Measurements from ENCODE around the gene CLPX.
A peak's percentile ranks its signal among the peaks of the same experiment; 100 is the strongest.

CLPX gene

GRCh38 chr15:65198571-65198970, 13.4 kb upstream of the CLPX start:
- H3K4me2 ChIP-seq (ENCODE audit: low read length, poor library complexity, severe bottlenecking), result no peak overlapping the region
- H4K91ac ChIP-seq (ENCODE audit: low read length), result no peak overlapping the region
- no peak overlapping the region for H2BK15ac ChIP-seq (ENCODE audit: low read depth, poor library complexity, severe bottlenecking)
- peaks cover 0 to 8% of the 10 kb centered on the region in 2 experiments for H3K27me3 ChIP-seq (ENCODE audit: control insufficient read depth in 1 of 2, insufficient read depth in 1 of 2, low read length in 2 of 2)
- H3K79me1 ChIP-seq (replicated peaks; ENCODE audit: low read length, poor library complexity, severe bottlenecking), result no peaks in the 10 kb centered on the region
- no peak overlapping the region for H2AFZ ChIP-seq (ENCODE audit: low read depth, low read length)
- H3K4ac ChIP-seq (ENCODE audit: low read depth in 1 of 2, low read length in 2 of 2), result no peak overlapping the region
- no peak overlapping the region for H2BK12ac ChIP-seq (ENCODE audit: low read length in 2 of 2)
- no peak overlapping the region for H2BK5ac ChIP-seq (ENCODE audit: low read depth, low read length, poor library complexity, severe bottlenecking)
- H3K27ac ChIP-seq (ENCODE audit: low read length, poor library complexity, severe bottlenecking), result no peak overlapping the region
- H3K23ac ChIP-seq (ENCODE audit: low read length in 2 of 2), result no peak overlapping the region
- no peak overlapping the region for H3K18ac ChIP-seq (ENCODE audit: low read depth in 1 of 2, low read length in 2 of 2)
- no peaks in the 10 kb centered on the region for H3K36me3 ChIP-seq (ENCODE audit: control insufficient read depth in 1 of 2, insufficient read depth in 2 of 2, low read depth in 1 of 2, low read length in 2 of 2)
- H3K4me3 ChIP-seq (ENCODE audit: insufficient read depth in 1 of 2, low read depth in 1 of 2, low read length in 2 of 2), result no peak overlapping the region
- no peak overlapping the region for H4K8ac ChIP-seq (ENCODE audit: low read length)
- H2AK5ac ChIP-seq (ENCODE audit: low read length, severe bottlenecking), result no peak overlapping the region
- H2BK120ac ChIP-seq (ENCODE audit: low read depth, low read length), result no peak overlapping the region
- H3K4me1 ChIP-seq (ENCODE audit: control insufficient read depth, insufficient read depth, low read depth, low read length), result no peaks in the 10 kb centered on the region
- 92% methylated on average over 12 of the region's 12 CpGs for WGBS
- no peak for DNase-seq
- H3K14ac ChIP-seq (ENCODE audit: low read length in 2 of 2), result no peak overlapping the region
- H3K9ac ChIP-seq (ENCODE audit: low read length), result no peak overlapping the region
- H3K9me3 ChIP-seq (ENCODE audit: control insufficient read depth, low read length), result no peaks in the 10 kb centered on the region

- H4K8ac ChIP-seq (ENCODE audit: low read length), result no peak overlapping the region
- no peak overlapping the region for H2BK15ac ChIP-seq (ENCODE audit: low read depth, poor library complexity, severe bottlenecking)
- H2BK12ac ChIP-seq (ENCODE audit: low read length in 2 of 2), result no peak overlapping the region
- H3K9ac ChIP-seq (ENCODE audit: low read length), result no peak overlapping the region
- H4K91ac ChIP-seq (ENCODE audit: low read length), result no peak overlapping the region
- peaks cover 0 to 3% of the 10 kb centered on the region in 2 experiments for H3K27me3 ChIP-seq (ENCODE audit: control insufficient read depth in 1 of 2, insufficient read depth in 1 of 2, low read length in 2 of 2)
- no peak overlapping the region for H3K14ac ChIP-seq (ENCODE audit: low read length in 2 of 2)
- H3K36me3 ChIP-seq (ENCODE audit: control insufficient read depth in 1 of 2, insufficient read depth in 2 of 2, low read depth in 1 of 2, low read length in 2 of 2), result no peaks in the 10 kb centered on the region
- H3K27ac ChIP-seq (ENCODE audit: low read length, poor library complexity, severe bottlenecking), result no peak overlapping the region
- no peak overlapping the region for H3K23ac ChIP-seq (ENCODE audit: low read length in 2 of 2)
- no peak overlapping the region for H3K4me2 ChIP-seq (ENCODE audit: low read length, poor library complexity, severe bottlenecking)
- H2AK5ac ChIP-seq (ENCODE audit: low read length, severe bottlenecking), result no peak overlapping the region
- H3K4me1 ChIP-seq (ENCODE audit: control insufficient read depth, insufficient read depth, low read depth, low read length), result no peaks in the 10 kb centered on the region
- no peak overlapping the region for H2BK120ac ChIP-seq (ENCODE audit: low read depth, low read length)
- no peak overlapping the region for H2BK5ac ChIP-seq (ENCODE audit: low read depth, low read length, poor library complexity, severe bottlenecking)
- H2AFZ ChIP-seq (ENCODE audit: low read depth, low read length), result no peak overlapping the region
- 93% methylated on average over 8 of the region's 8 CpGs for WGBS
- H3K18ac ChIP-seq (ENCODE audit: low read depth in 1 of 2, low read length in 2 of 2), result no peak overlapping the region
- no peak overlapping the region for H3K4me3 ChIP-seq (ENCODE audit: insufficient read depth in 1 of 2, low read depth in 1 of 2, low read length in 2 of 2)
- H3K9me3 ChIP-seq (ENCODE audit: control insufficient read depth, low read length), result no peaks in the 10 kb centered on the region
- no peaks in the 10 kb centered on the region for H3K79me1 ChIP-seq (replicated peaks; ENCODE audit: low read length, poor library complexity, severe bottlenecking)
- no peak overlapping the region for H3K4ac ChIP-seq (ENCODE audit: low read depth in 1 of 2, low read length in 2 of 2)
- DNase-seq, result no peak
Observed at GRCh38 chr15:65197337-65197645, 12.1 kb upstream of the CLPX start.

DNA sequence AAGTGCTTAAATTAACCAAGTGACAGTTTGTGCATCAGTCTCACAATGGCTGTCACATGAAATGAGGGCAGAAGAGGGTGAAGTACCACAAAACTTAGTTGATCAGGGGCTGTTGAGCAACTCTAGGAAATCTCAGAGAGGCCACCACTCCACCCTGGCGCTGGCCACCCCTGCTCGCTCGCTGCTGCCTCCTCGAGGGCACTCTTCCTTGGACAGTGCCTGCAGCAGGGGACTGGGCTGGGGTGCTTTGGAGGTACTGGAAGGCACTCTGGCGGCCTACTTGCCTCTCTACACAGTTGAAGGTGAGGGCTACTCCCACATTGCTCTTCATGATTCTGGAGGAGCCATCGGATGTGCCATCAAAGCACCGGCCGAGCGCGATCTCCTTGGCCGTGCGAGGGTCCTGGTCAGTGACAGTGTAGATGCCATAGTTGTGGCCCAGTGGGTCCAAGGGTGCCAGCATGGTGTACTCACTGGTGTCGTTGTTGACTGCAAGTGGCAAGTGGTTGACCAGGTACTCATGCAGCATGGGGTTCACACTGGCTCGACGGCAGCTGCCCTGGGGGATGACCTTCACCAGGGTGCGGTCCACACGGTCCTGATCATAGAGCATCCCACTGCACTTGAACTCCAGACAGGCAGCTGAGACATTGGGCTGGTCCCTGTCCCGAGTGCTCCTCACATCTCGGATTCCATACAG, 11.6 kb upstream of the CLPX start:
- Histone ChIP-seq H2BK12ac (ENCODE audit: low read length in 2 of 2) (no peak overlapping the region), H2BK120ac (ENCODE audit: low read depth, low read length) (no peak overlapping the region), H3K4me2 (ENCODE audit: low read length, poor library complexity, severe bottlenecking) (no peak overlapping the region)

GRCh38 chr15:65195548-65195923, 10.4 kb upstream of the CLPX start:
- Histone ChIP-seq H2BK12ac (ENCODE audit: low read length in 2 of 2) (no peak overlapping the region), H3K23ac (ENCODE audit: low read length in 2 of 2) (no peak overlapping the region), H3K4ac (ENCODE audit: low read depth in 1 of 2, low read length in 2 of 2) (no peak overlapping the region), H2BK5ac (ENCODE audit: low read depth, low read length, poor library complexity, severe bottlenecking) (no peak overlapping the region), H3K27me3 (ENCODE audit: control insufficient read depth in 1 of 2, insufficient read depth in 1 of 2, low read length in 2 of 2) (peaks cover 0 to 3% of the 10 kb centered on the region in 2 experiments), H3K4me3 (ENCODE audit: insufficient read depth in 1 of 2, low read depth in 1 of 2, low read length in 2 of 2) (no peak overlapping the region), H3K9ac (ENCODE audit: low read length) (peak overlapping the region; percentile 42), H3K4me1 (ENCODE audit: control insufficient read depth, insufficient read depth, low read depth, low read length) (no peaks in the 10 kb centered on the region), H4K8ac (ENCODE audit: low read length) (no peak overlapping the region), H2BK15ac (ENCODE audit: low read depth, poor library complexity, severe bottlenecking) (no peak overlapping the region), H2AK5ac (ENCODE audit: low read length, severe bottlenecking) (no peak overlapping the region), H3K36me3 (ENCODE audit: control insufficient read depth in 1 of 2, insufficient read depth in 2 of 2, low read depth in 1 of 2, low read length in 2 of 2) (no peaks in the 10 kb centered on the region), H3K18ac (ENCODE audit: low read depth in 1 of 2, low read length in 2 of 2) (no peak overlapping the region), H3K79me1 (replicated peaks; ENCODE audit: low read length, poor library complexity, severe bottlenecking) (no peaks in the 10 kb centered on the region), H4K91ac (ENCODE audit: low read length) (no peak overlapping the region), H2BK120ac (ENCODE audit: low read depth, low read length) (no peak overlapping the region), H2AFZ (ENCODE audit: low read depth, low read length) (no peak overlapping the region), H3K4me2 (ENCODE audit: low read length, poor library complexity, severe bottlenecking) (no peak overlapping the region), H3K9me3 (ENCODE audit: control insufficient read depth, low read length) (no peaks in the 10 kb centered on the region), H3K27ac (ENCODE audit: low read length, poor library complexity, severe bottlenecking) (no peak overlapping the region), H3K14ac (ENCODE audit: low read length in 2 of 2) (no peak overlapping the region)
- no peak for DNase-seq
- 87% methylated on average over 5 of the region's 5 CpGs for WGBS

More for the DNA sequence above, 11.6 kb upstream of the CLPX start:
- H3K36me3 ChIP-seq (ENCODE audit: control insufficient read depth in 1 of 2, insufficient read depth in 2 of 2, low read depth in 1 of 2, low read length in 2 of 2), result no peaks in the 10 kb centered on the region
- H2BK5ac ChIP-seq (ENCODE audit: low read depth, low read length, poor library complexity, severe bottlenecking), result no peak overlapping the region
- no peak overlapping the region for H3K4ac ChIP-seq (ENCODE audit: low read depth in 1 of 2, low read length in 2 of 2)
- no peak overlapping the region for H2AFZ ChIP-seq (ENCODE audit: low read depth, low read length)
- no peaks in the 10 kb centered on the region for H3K4me1 ChIP-seq (ENCODE audit: control insufficient read depth, insufficient read depth, low read depth, low read length)
- no peak for DNase-seq
- H3K79me1 ChIP-seq (replicated peaks; ENCODE audit: low read length, poor library complexity, severe bottlenecking), result no peaks in the 10 kb centered on the region
- H3K27me3 ChIP-seq (ENCODE audit: control insufficient read depth in 1 of 2, insufficient read depth in 1 of 2, low read length in 2 of 2), result peaks cover 0 to 3% of the 10 kb centered on the region in 2 experiments
- H2AK5ac ChIP-seq (ENCODE audit: low read length, severe bottlenecking), result no peak overlapping the region
- no peak overlapping the region for H3K9ac ChIP-seq (ENCODE audit: low read length)
- H4K8ac ChIP-seq (ENCODE audit: low read length), result no peak overlapping the region
- H3K4me3 ChIP-seq (ENCODE audit: insufficient read depth in 1 of 2, low read depth in 1 of 2, low read length in 2 of 2), result no peak overlapping the region
- no peak overlapping the region for H4K91ac ChIP-seq (ENCODE audit: low read length)
- H3K9me3 ChIP-seq (ENCODE audit: control insufficient read depth, low read length), result no peaks in the 10 kb centered on the region
- H3K27ac ChIP-seq (ENCODE audit: low read length, poor library complexity, severe bottlenecking), result no peak overlapping the region
- no peak overlapping the region for H3K23ac ChIP-seq (ENCODE audit: low read length in 2 of 2)
- no peak overlapping the region for H3K14ac ChIP-seq (ENCODE audit: low read length in 2 of 2)
- no peak overlapping the region for H2BK15ac ChIP-seq (ENCODE audit: low read depth, poor library complexity, severe bottlenecking)
- H3K18ac ChIP-seq (ENCODE audit: low read depth in 1 of 2, low read length in 2 of 2), result no peak overlapping the region
- 94% methylated on average over 19 of the region's 19 CpGs for WGBS

Measured in mesenchymal stem cell (in vitro differentiated cells and primary cell).